Endothelial cell of umbilical vein (primary cell): ENCODE measurements around the gene GPR37L1. TPM values are rescaled to one million over a fixed set of nuclear protein-coding genes. Genes with fewer than 3 reads are reported as not detected.

Source experiments
- BruUV-seq: library from RNA; stranded (reverse); fragments of 400-500 nt; replicated peaks from 2 replicates; lab custom pipeline; 2021; lab: Mats Ljungman, UMichigan
- CTCF ChIA-PET: fragments of 300-600, 350-600 bp; sonication (Branson Sonifier 250); formaldehyde crosslinking; loops from one replicate; lab custom pipeline; 2021; ENCODE audit warnings: antibody characterized with exemption, inconsistent platforms; lab: Charles Lee
- POLR2A ChIA-PET: fragments of 300-600, 350-600 bp; sonication (Branson Sonifier 250); formaldehyde crosslinking; loops from one replicate; lab custom pipeline; 2021; ENCODE audit warnings: antibody characterized with exemption, inconsistent platforms; lab: Charles Lee
- DNase-seq: peaks from one replicate; pipeline ENCODE4 v3.0.0-alpha.2; 2011; ENCODE audit warnings: low read depth, low spot score
- FAIRE-seq: peaks from 2 replicates; lab custom pipeline; 2011; peaks lifted over from hg19 to GRCh38; lab: Jason Lieb, UNC
- H2AFZ ChIP-seq: 2 replicates; pipeline ENCODE4 v1.6.0; 2012; ENCODE audit warnings: low read depth, low read length, control low read depth, inconsistent platforms
- H3K27ac ChIP-seq: 2 replicates; pipeline ENCODE4 v1.5.1; 2011; ENCODE audit warnings: low read depth, mild to moderate bottlenecking, control low read depth, low read length, moderate library complexity; ENCODE audit not compliant: insufficient read depth
- H3K27me3 ChIP-seq, 2 experiments: 2 replicates each; pipeline versions ENCODE4 v1.6.0 to v1.6.1; 2011; ENCODE audit warnings: low read length in 2 of 2, mixed read lengths in 1 of 2; ENCODE audit not compliant: control insufficient read depth in 2 of 2, insufficient read depth in 2 of 2
- H3K36me3 ChIP-seq, 2 experiments: 2 replicates in 1 of 2; 3 replicates in 1 of 2; pipeline ENCODE4 v1.5.1; 2011; ENCODE audit warnings: low read length in 2 of 2, mild to moderate bottlenecking in 1 of 2, moderate library complexity in 1 of 2; ENCODE audit not compliant: control insufficient read depth in 2 of 2, insufficient read depth in 2 of 2; ENCODE audit errors: extremely low read depth in 1 of 2
- H3K4me1 ChIP-seq: 3 replicates; pipeline ENCODE4 v1.5.1; 2011; ENCODE audit warnings: mild to moderate bottlenecking, low read length; ENCODE audit not compliant: control insufficient read depth, insufficient read depth; ENCODE audit errors: extremely low read depth
- H3K4me2 ChIP-seq: 2 replicates; pipeline ENCODE4 v1.6.1; 2011; ENCODE audit warnings: low read length, control low read depth, mixed read lengths; ENCODE audit not compliant: insufficient read depth
- H3K4me3 ChIP-seq, 3 experiments: fragments of 200-600 bp in 1 of 3; sonication (generic), shearing (Covaris generic) in 1 of 3; replicated peaks in 1 of 3; 2 replicates each; pipeline ENCODE4 v1.5.1; 2011 to 2016; ENCODE audit warnings: control low read depth in 3 of 3, low read length in 3 of 3, mild to moderate bottlenecking in 2 of 3, inconsistent platforms in 1 of 3, low read depth in 1 of 3, moderate library complexity in 1 of 3; ENCODE audit not compliant: insufficient read depth in 1 of 3
- H3K79me2 ChIP-seq: 2 replicates; pipeline ENCODE4 v1.6.0; 2012; ENCODE audit warnings: low read length, inconsistent platforms; ENCODE audit not compliant: control insufficient read depth, insufficient read depth
- H3K9ac ChIP-seq: replicated peaks from 2 replicates; pipeline ENCODE3; 2011; ENCODE audit warnings: low read length, control low read depth; ENCODE audit not compliant: insufficient read depth; ENCODE audit errors: extremely low read depth
- H3K9me1 ChIP-seq: replicated peaks from 3 replicates; pipeline ENCODE4 v1.6.0; 2011; ENCODE audit warnings: mild to moderate bottlenecking, low read length; ENCODE audit not compliant: control insufficient read depth, insufficient read depth; ENCODE audit errors: extremely low read depth
- H3K9me3 ChIP-seq: replicated peaks from 2 replicates; pipeline ENCODE4 v1.5.1; 2012; ENCODE audit warnings: low read length, inconsistent platforms; ENCODE audit not compliant: control insufficient read depth, insufficient read depth
- H4K20me1 ChIP-seq: replicated peaks from 2 replicates; pipeline ENCODE3; 2011; ENCODE audit warnings: mild to moderate bottlenecking, low read length; ENCODE audit not compliant: control insufficient read depth, insufficient read depth; ENCODE audit errors: extremely low read depth
- CTCF ChIP-seq, 2 donors: IDR thresholded peaks; 1 replicate in 1 of 2; 2 replicates in 1 of 2; pipeline ENCODE4 v1.5.1; 2011; ENCODE audit warnings: low read length in 2 of 2, mild to moderate bottlenecking in 2 of 2, moderate library complexity in 2 of 2, control low read depth in 1 of 2, inconsistent platforms in 1 of 2, low read depth in 1 of 2; ENCODE audit not compliant: insufficient read depth in 1 of 2; ENCODE audit errors: extremely low read depth in 1 of 2
- EZH2 ChIP-seq: IDR thresholded peaks from 2 replicates; pipeline ENCODE4 v1.6.1; 2012; ENCODE audit warnings: borderline replicate concordance, low read depth, mild to moderate bottlenecking, moderate library complexity, low read length, inconsistent platforms; ENCODE audit not compliant: severe bottlenecking
- FOS ChIP-seq: IDR thresholded peaks from 2 replicates; pipeline ENCODE4 v1.6.1; 2011; ENCODE audit warnings: mild to moderate bottlenecking, low read length, moderate library complexity, borderline replicate concordance; ENCODE audit not compliant: insufficient read depth
- GATA2 ChIP-seq: IDR thresholded peaks from 2 replicates; pipeline ENCODE4 v1.7.0; 2011; ENCODE audit warnings: low read depth, mild to moderate bottlenecking, moderate library complexity, mixed read lengths, low read length; ENCODE audit not compliant: insufficient read length, insufficient read depth
- JUN ChIP-seq: IDR thresholded peaks from 2 replicates; pipeline ENCODE4 v1.6.1; 2011; ENCODE audit warnings: borderline replicate concordance, low read depth; ENCODE audit not compliant: insufficient read length, insufficient read depth
- MYC ChIP-seq: IDR thresholded peaks from one replicate; pipeline ENCODE4 v1.6.1; 2011; ENCODE audit warnings: mild to moderate bottlenecking, low read depth, low read length
- POLR2A ChIP-seq: IDR thresholded peaks from 2 replicates; pipeline ENCODE4 v1.6.1; 2012; ENCODE audit warnings: low read depth, mild to moderate bottlenecking, control low read depth, low read length
- POLR2AphosphoS5 ChIP-seq: IDR thresholded peaks from 2 replicates; pipeline ENCODE4 v1.6.1; 2012; ENCODE audit warnings: low read depth, mild to moderate bottlenecking, control low read depth, low read length, moderate library complexity; ENCODE audit not compliant: insufficient read depth
- dilution Hi-C: fragments of 300-500 bp; cut with MboI; formaldehyde crosslinking; loops from one replicate; pipeline ENCODE4 v1.15.0; 2019; ENCODE audit warnings: low sequenced_read_pairs; ENCODE audit not compliant: extremely low pct_ligation_motif_present
- intact Hi-C: fragments of 100-400 bp; cut with micrococcal nuclease; formaldehyde crosslinking; loops from one replicate; pipeline ENCODE4 v1.10.0; 2022
- polyA plus RNA-seq, 4 experiments: library from polyadenylated mRNA; depleted of rRNA in 3 of 4; stranded (reverse) in 3 of 4; unstranded in 1 of 4; fragments of >200 nt; gene quantifications; 2 replicates each; pipeline versions ENCODE4 v1.2.1 to v1.2.3, GENCODE V29; 2011 to 2012; ENCODE audit warnings: missing spikeins in 1 of 4
- total RNA-seq: library from RNA; stranded (reverse); gene quantifications from 2 replicates; pipeline ENCODE4 v1.2.3, GENCODE V29; 2021
- TF ChIP-seq, protein P1 (sequence below): IDR thresholded peaks from 2 replicates; pipeline ENCODE4 v1.6.1; 2011; ENCODE audit not compliant: insufficient read depth, insufficient read length

Gene GPR37L1
- total and polyA plus RNA-seq, 2 donors (not counting 3 experiments of a cell fraction or from before 2014, with no cell fraction given) = not detected

GRCh38 chr1:202156590-202156989 lies 33.9 kb downstream of the GPR37L1 start:
- FAIRE-seq = no peak
- ChIA-PET CTCF (interaction anchor here (2.5 kb wide), 1 partner anchor 33 kb away, joined by 24 read pairs; no protein-coding TSS in a partner anchor), POLR2A (interaction anchor here (0.8 kb wide), 1 partner anchor 10 kb away, joined by 3 read pairs; no protein-coding TSS in a partner anchor)
- Histone ChIP-seq H3K4me2 (no peak overlapping the region), H3K9me3 (no peaks in the 10 kb centered on the region), H3K36me3 (no peaks in the 10 kb centered on the region), H3K4me3 (no peak overlapping the region), H3K4me1 (peaks cover 18% of the 10 kb centered on the region), H4K20me1 (no peaks in the 10 kb centered on the region), H2AFZ (no peak overlapping the region), H3K79me2 (no peaks in the 10 kb centered on the region), H3K27ac (no peak overlapping the region), H3K27me3 (no peaks in the 10 kb centered on the region), H3K9me1 (no peaks in the 10 kb centered on the region), H3K9ac (no peak overlapping the region)
- DNase-seq = no peak
- no peak for TF ChIP-seq GATA2
- no peak for TF ChIP-seq POLR2A
- TF ChIP-seq JUN = no peak
- TF ChIP-seq MYC = no peak
- TF ChIP-seq, protein P1, sequence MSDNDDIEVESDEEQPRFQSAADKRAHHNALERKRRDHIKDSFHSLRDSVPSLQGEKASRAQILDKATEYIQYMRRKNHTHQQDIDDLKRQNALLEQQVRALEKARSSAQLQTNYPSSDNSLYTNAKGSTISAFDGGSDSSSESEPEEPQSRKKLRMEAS = no peak
- no peak for TF ChIP-seq CTCF (IDR thresholded peaks at IDR 0.05; ENCODE audit: extremely low read depth in 1 of 2, insufficient read depth in 1 of 2, low read depth in 1 of 2, low read length in 2 of 2)
- no peak for TF ChIP-seq FOS
- no peak for TF ChIP-seq POLR2AphosphoS5
- TF ChIP-seq EZH2 = no peak
- no TSS peak for BruUV-seq
- dilution Hi-C loops (no loop called here), intact Hi-C loops (no loop called here)
